GM12875 (cell line): ENCODE data around the gene MRPL34.
A peak's percentile ranks its signal among the peaks of the same experiment; 100 is the strongest.

Experiments
- H3K4me3 ChIP-seq: one replicate; pipeline ENCODE4 v1.5.1; 2011; ENCODE audit warnings: low read depth, low read length, control low read depth
- CTCF ChIP-seq: IDR thresholded peaks from 2 replicates; pipeline ENCODE4 v1.5.1; 2011; ENCODE audit warnings: low read depth, mild to moderate bottlenecking, control low read depth, inconsistent platforms, low read length, moderate library complexity, borderline replicate concordance; ENCODE audit not compliant: insufficient read depth

Gene MRPL34

GRCh38 chr19:17296273-17296672 lies 9.4 kb upstream of the MRPL34 start:
- no peak for TF ChIP-seq CTCF
- no peak overlapping the region for H3K4me3 ChIP-seq

- TF ChIP-seq CTCF: no peak
- no peak overlapping the region for H3K4me3 ChIP-seq
Observed at GRCh38 chr19:17296976-17297375, 8.7 kb upstream of the MRPL34 start.

GRCh38 chr19:17300992-17301619 lies 4.6 kb upstream of the MRPL34 start:
- no peak overlapping the region for H3K4me3 ChIP-seq
- TF ChIP-seq CTCF: no peak

- peak overlapping the region; percentile 84 for H3K4me3 ChIP-seq
- no peak for TF ChIP-seq CTCF
Observed at GRCh38 chr19:17302391-17303166, 3.1 kb upstream of the MRPL34 start.

GRCh38 chr19:17303167-17303939 lies 2.3 kb upstream of the MRPL34 start, which contains the start of gene ABHD8:
ABHD8 (minus strand) TSS chr19:17303425; CDS start chr19:17301616, 1,809 bp downstream.
- peak within 1 kb of the TSS; percentile 84 for H3K4me3 ChIP-seq
- peak; percentile 54 for TF ChIP-seq CTCF

- no peak overlapping the region for H3K4me3 ChIP-seq
- TF ChIP-seq CTCF: no peak
Observed at GRCh38 chr19:17303940-17304267, 1.8 kb upstream of the MRPL34 start.
